Neural progenitor cell (in vitro differentiated cells): ENCODE results near the gene HNMT. TPM values are rescaled to one million over a fixed set of nuclear protein-coding genes. Genes with fewer than 3 reads are reported as not detected.

Experiments used
- DNase-seq: peaks from one replicate; pipeline ENCODE4 v3.0.0-alpha.2; 2016; ENCODE audit warnings: low spot score
- H2AFZ ChIP-seq: fragments of 200-600 bp; sonication (generic); replicated peaks from 2 replicates; pipeline ENCODE4 v1.6.1; 2016; ENCODE audit warnings: antibody characterized with exemption
- H3F3A ChIP-seq: fragments of 200-600 bp; sonication (generic); 2 replicates; pipeline ENCODE4 v1.6.1; 2016; ENCODE audit warnings: antibody characterized with exemption, low read depth
- H3K27ac ChIP-seq: fragments of 200-600 bp; sonication (generic); 2 replicates; pipeline ENCODE4 v1.5.1; 2016; ENCODE audit warnings: mild to moderate bottlenecking
- H3K27me3 ChIP-seq: fragments of 200-600 bp; sonication (generic); 2 replicates; pipeline ENCODE4 v1.6.1; 2016; ENCODE audit warnings: mild to moderate bottlenecking, moderate library complexity
- H3K36me3 ChIP-seq: fragments of 200-600 bp; sonication (generic); 2 replicates; pipeline ENCODE4 v1.5.1; 2016
- H3K4me1 ChIP-seq: fragments of 200-600 bp; sonication (generic); 2 replicates; pipeline ENCODE4 v1.6.1; 2016; ENCODE audit warnings: mixed run types
- H3K4me2 ChIP-seq: fragments of 200-600 bp; sonication (generic); 2 replicates; pipeline ENCODE4 v1.6.1; 2016
- H3K4me3 ChIP-seq: fragments of 200-600 bp; sonication (generic); 2 replicates; pipeline ENCODE4 v1.5.1; 2016
- H3K79me2 ChIP-seq: fragments of 200-600 bp; sonication (generic); 2 replicates; pipeline ENCODE4 v1.6.1; 2016; ENCODE audit warnings: low read depth
- H3K9ac ChIP-seq: fragments of 200-600 bp; sonication (generic); 2 replicates; pipeline ENCODE4 v1.6.1; 2016
- H3K9me3 ChIP-seq: fragments of 200-600 bp; sonication (generic); 2 replicates; pipeline ENCODE4 v1.5.1; 2016; ENCODE audit warnings: low read depth
- H4K20me1 ChIP-seq: fragments of 200-600 bp; sonication (generic); 2 replicates; pipeline ENCODE4 v1.6.1; 2016; ENCODE audit warnings: low read depth
- H3K27ac Mint-ChIP-seq: 3 replicates; pipeline ENCODE4 v1.8.0; 2021; ENCODE audit warnings: mixed read lengths
- H3K27me3 Mint-ChIP-seq: 2 replicates; pipeline ENCODE4 v1.8.0; 2022; ENCODE audit warnings: low read depth, mild to moderate bottlenecking, inconsistent platforms, moderate library complexity, mixed read lengths; ENCODE audit not compliant: insufficient read depth
- H3K36me3 Mint-ChIP-seq: 3 replicates; pipeline ENCODE4 v1.8.0; 2021; ENCODE audit warnings: mixed read lengths
- H3K4me1 Mint-ChIP-seq: 3 replicates; pipeline ENCODE4 v1.8.0; 2021; ENCODE audit warnings: mixed read lengths
- H3K4me3 Mint-ChIP-seq: 3 replicates; pipeline ENCODE4 v1.8.0; 2021; ENCODE audit warnings: mild to moderate bottlenecking, moderate library complexity, mixed read lengths
- H3K9me3 Mint-ChIP-seq: 3 replicates; pipeline ENCODE4 v1.8.0; 2020; ENCODE audit warnings: mixed read lengths
- CTCF ChIP-seq: fragments of 200-600 bp; sonication (generic); IDR thresholded peaks from 2 replicates; pipeline ENCODE4 v1.5.1; 2017; ENCODE audit warnings: antibody characterized with exemption, mild to moderate bottlenecking
- EZH2 ChIP-seq: fragments of 200-600 bp; sonication (generic); IDR thresholded peaks from 2 replicates; pipeline ENCODE4 v1.6.1; 2017; ENCODE audit warnings: antibody characterized with exemption, mild to moderate bottlenecking, moderate library complexity
- EZH2phosphoT487 ChIP-seq: fragments of 200-600 bp; sonication (generic); IDR thresholded peaks from 2 replicates; pipeline ENCODE4 v1.6.1; 2017; ENCODE audit warnings: antibody characterized with exemption
- total RNA-seq: library from RNA; depleted of rRNA; stranded (reverse); fragments of >200 nt; gene quantifications from 2 replicates; pipeline ENCODE4 v1.2.3, GENCODE V29; 2015; ENCODE audit warnings: low replicate concordance

The HNMT gene
- total RNA-seq, 1 donor from 2014 or later = 1.6 TPM

GRCh38 chr2:138026111-138027020 lies 62.1 kb downstream of the HNMT start:
- Histone ChIP-seq H3K4me3 (no peak overlapping the region), H3K4me1 (no peaks in the 10 kb centered on the region), H3K36me3 (no peaks in the 10 kb centered on the region), H3K27ac (no peak overlapping the region), H3K9ac (no peak overlapping the region), H2AFZ (no peak overlapping the region), H3K4me2 (no peak overlapping the region), H3K79me2 (no peaks in the 10 kb centered on the region), H3K27me3 (no peaks in the 10 kb centered on the region), H3K9me3 (no peaks in the 10 kb centered on the region), H3F3A (no peaks in the 10 kb centered on the region), H4K20me1 (no peaks in the 10 kb centered on the region)
- TF ChIP-seq EZH2 (no peak), EZH2phosphoT487 (no peak), CTCF (no peak)
- Mint-ChIP-seq H3K27ac (no peak overlapping the region), H3K27me3 (no peaks in the 10 kb centered on the region), H3K36me3 (no peaks in the 10 kb centered on the region), H3K9me3 (no peaks in the 10 kb centered on the region), H3K4me3 (no peak overlapping the region), H3K4me1 (no peaks in the 10 kb centered on the region)
- no peak for DNase-seq

- no peak overlapping the region for H2AFZ ChIP-seq
- no peak overlapping the region for H3K4me3 ChIP-seq
- Mint-ChIP-seq H3K4me1 (no peaks in the 10 kb centered on the region), H3K27me3 (no peaks in the 10 kb centered on the region), H3K36me3 (no peaks in the 10 kb centered on the region), H3K27ac (no peak overlapping the region), H3K4me3 (no peak overlapping the region), H3K9me3 (no peaks in the 10 kb centered on the region)
- H3K36me3 ChIP-seq = no peaks in the 10 kb centered on the region
- H3F3A ChIP-seq = no peaks in the 10 kb centered on the region
- no peaks in the 10 kb centered on the region for H3K9me3 ChIP-seq
- H3K27ac ChIP-seq = no peak overlapping the region
- H3K4me1 ChIP-seq = no peaks in the 10 kb centered on the region
- no peaks in the 10 kb centered on the region for H4K20me1 ChIP-seq
- H3K4me2 ChIP-seq = no peak overlapping the region
- no peak for DNase-seq
- H3K9ac ChIP-seq = no peak overlapping the region
- no peak for TF ChIP-seq EZH2
- no peaks in the 10 kb centered on the region for H3K27me3 ChIP-seq
- no peaks in the 10 kb centered on the region for H3K79me2 ChIP-seq
Measured at GRCh38 chr2:138028538-138028937, 64.3 kb downstream of the HNMT start.

GRCh38 chr2:138029276-138029675 lies 65.0 kb downstream of the HNMT start:
- no peaks in the 10 kb centered on the region for H3K27me3 ChIP-seq
- H3K36me3 Mint-ChIP-seq = no peaks in the 10 kb centered on the region
- H4K20me1 ChIP-seq = no peaks in the 10 kb centered on the region
- H3K4me1 ChIP-seq = no peaks in the 10 kb centered on the region
- TF ChIP-seq CTCF (no peak), EZH2 (no peak), EZH2phosphoT487 (no peak)
- H3K27me3 Mint-ChIP-seq = no peaks in the 10 kb centered on the region
- H3K9me3 ChIP-seq = no peaks in the 10 kb centered on the region
- H3K9me3 Mint-ChIP-seq = no peaks in the 10 kb centered on the region
- no peaks in the 10 kb centered on the region for H3K79me2 ChIP-seq
- no peaks in the 10 kb centered on the region for H3K4me1 Mint-ChIP-seq
- H3K4me2 ChIP-seq = no peak overlapping the region
- no peak overlapping the region for H3K4me3 ChIP-seq
- H3K4me3 Mint-ChIP-seq = no peak overlapping the region
- no peak overlapping the region for H3K9ac ChIP-seq
- DNase-seq = no peak
- H3F3A ChIP-seq = no peaks in the 10 kb centered on the region
- H3K36me3 ChIP-seq = no peaks in the 10 kb centered on the region
- H3K27ac ChIP-seq = no peak overlapping the region
- H2AFZ ChIP-seq = no peak overlapping the region
- no peak overlapping the region for H3K27ac Mint-ChIP-seq

- no peak overlapping the region for H3K27ac ChIP-seq
- DNase-seq = no peak
- H3K9me3 ChIP-seq = no peaks in the 10 kb centered on the region
- no peaks in the 10 kb centered on the region for H3F3A ChIP-seq
- Mint-ChIP-seq H3K27me3 (no peaks in the 10 kb centered on the region), H3K4me1 (no peaks in the 10 kb centered on the region), H3K9me3 (no peaks in the 10 kb centered on the region), H3K4me3 (no peak overlapping the region), H3K36me3 (no peaks in the 10 kb centered on the region), H3K27ac (no peak overlapping the region)
- H3K4me1 ChIP-seq = no peaks in the 10 kb centered on the region
- no peak overlapping the region for H3K4me2 ChIP-seq
- H3K9ac ChIP-seq = no peak overlapping the region
- no peaks in the 10 kb centered on the region for H3K79me2 ChIP-seq
- TF ChIP-seq EZH2 (no peak), CTCF (no peak), EZH2phosphoT487 (no peak)
- no peak overlapping the region for H2AFZ ChIP-seq
- H3K4me3 ChIP-seq = no peak overlapping the region
- H3K27me3 ChIP-seq = no peaks in the 10 kb centered on the region
- no peaks in the 10 kb centered on the region for H4K20me1 ChIP-seq
- no peaks in the 10 kb centered on the region for H3K36me3 ChIP-seq
Measured at GRCh38 chr2:138030459-138030858, 66.2 kb downstream of the HNMT start.
